T-cell (primary cell): ENCODE data around the gene KIF22. TPM values are rescaled to one million over a fixed set of nuclear protein-coding genes. Genes with fewer than 3 reads are reported as not detected.
A peak's percentile ranks its signal among the peaks of the same experiment; 100 is the strongest.

Experiments used
- ATAC-seq, 4 experiments: fragments of 200-7000 bp in 3 of 4; fragments of 150-1000 bp in 1 of 4; cut with Tn5 transposase; replicated peaks in 1 of 4; 1 replicate in 3 of 4; 2 replicates in 1 of 4; pipeline ENCODE4 v1.10.0; 2021; ENCODE audit warnings: moderate library complexity in 3 of 4, mild to moderate bottlenecking in 2 of 4, moderate number of reproducible peaks in 1 of 4
- CTCF ChIA-PET, 2 donors: fragments of 300-600 bp; sonication (Branson Sonifier 250); formaldehyde crosslinking; loops; one replicate each; lab custom pipeline; 2022; ENCODE audit warnings: antibody characterized with exemption in 2 of 2; lab: Charles Lee
- POLR2A ChIA-PET, 2 donors: fragments of 300-600 bp; sonication (Branson Sonifier 250); formaldehyde crosslinking; loops; one replicate each; lab custom pipeline; 2022; ENCODE audit warnings: antibody characterized with exemption in 2 of 2; lab: Charles Lee
- DNase-seq, 35 experiments: peaks; one replicate each; pipeline versions ENCODE4 v3.0.0 to v3.0.0-alpha.2; 2013 to 2023
- H3K27ac ChIP-seq: one replicate; pipeline ENCODE4 v1.5.1; 2013; ENCODE audit warnings: low read length
- H3K27me3 ChIP-seq, 2 experiments: replicated peaks in 1 of 2; 1 replicate in 1 of 2; 2 replicates in 1 of 2; pipeline versions ENCODE4 v1.6.1 to v1.7.0; 2013; ENCODE audit warnings: low read length in 1 of 2, mixed read lengths in 1 of 2; ENCODE audit not compliant: control insufficient read depth in 2 of 2, insufficient read depth in 2 of 2; ENCODE audit errors: extremely low read depth in 1 of 2
- H3K36me3 ChIP-seq, 2 donors: 1 replicate in 1 of 2; 2 replicates in 1 of 2; pipeline versions ENCODE4 v1.6.1 to v1.7.0; 2013; ENCODE audit warnings: low read length in 1 of 2; ENCODE audit not compliant: control insufficient read depth in 2 of 2, insufficient read depth in 1 of 2; ENCODE audit errors: extremely low read depth in 1 of 2
- H3K4me1 ChIP-seq, 2 experiments: 1 replicate in 1 of 2; 2 replicates in 1 of 2; pipeline versions ENCODE4 v1.6.1 to v1.7.0; 2013; ENCODE audit warnings: low read length in 2 of 2, mixed read lengths in 1 of 2; ENCODE audit not compliant: insufficient read depth in 2 of 2, control insufficient read depth in 1 of 2; ENCODE audit errors: extremely low read depth in 1 of 2
- H3K4me3 ChIP-seq, 2 donors: 1 replicate in 1 of 2; 2 replicates in 1 of 2; pipeline versions ENCODE4 v1.5.1 to v1.7.0; 2013; ENCODE audit warnings: mild to moderate bottlenecking in 2 of 2, low read length in 1 of 2, moderate library complexity in 1 of 2; ENCODE audit not compliant: control insufficient read depth in 1 of 2; ENCODE audit errors: extremely low read depth in 1 of 2
- H3K9me3 ChIP-seq: 2 replicates; pipeline ENCODE4 v1.7.0; 2013
- H3K27ac Mint-ChIP-seq, 2 donors: one replicate each; pipeline ENCODE4 v1.8.0; 2020 to 2021; ENCODE audit warnings: mild to moderate bottlenecking in 2 of 2, mixed read lengths in 2 of 2
- H3K27me3 Mint-ChIP-seq, 2 donors: one replicate each; pipeline ENCODE4 v1.8.0; 2021 to 2022; ENCODE audit warnings: mixed read lengths in 2 of 2
- H3K36me3 Mint-ChIP-seq: one replicate; pipeline ENCODE4 v1.8.0; 2021; ENCODE audit warnings: mixed read lengths
- H3K4me1 Mint-ChIP-seq, 3 donors: one replicate each; pipeline ENCODE4 v1.8.0; 2020 to 2022; ENCODE audit warnings: mixed read lengths in 3 of 3, mild to moderate bottlenecking in 1 of 3
- H3K4me3 Mint-ChIP-seq, 3 donors: one replicate each; pipeline ENCODE4 v1.8.0; 2020 to 2022; ENCODE audit warnings: mild to moderate bottlenecking in 3 of 3, mixed read lengths in 3 of 3, moderate library complexity in 3 of 3
- H3K9me3 Mint-ChIP-seq, 3 donors: one replicate each; pipeline ENCODE4 v1.8.0; 2020 to 2022; ENCODE audit warnings: mixed read lengths in 3 of 3
- WGBS: methylation state at CpG from one replicate; pipeline ENCODE4 v1.1.5; 2013; ENCODE audit warnings: missing lambda C conversion rate; ENCODE audit not compliant: insufficient coverage; 5-methylcytosine and 5-hydroxymethylcytosine counted together
- total RNA-seq, 35 experiments: library from RNA in 6 of 35; stranded (reverse) in 6 of 35; fragments of 120-200 nt in 1 of 35; gene quantifications; one replicate each; pipeline versions ENCODE4 v1.2.1 to v1.2.4 and lab custom pipeline; 2013 to 2026

KIF22 gene
- total RNA-seq = 10 to 100 TPM; 84.1 to 95.2 (median 84.9) TPM
- 56.7 TPM for total RNA-seq (2013)
- 24.3 to 142 (median 110) reads per million in 29 experiments for total RNA-seq (lab: John Stamatoyannopoulos, UW)

- H3K27me3 Mint-ChIP-seq = no peaks in the 10 kb centered on the region
- H3K4me1 Mint-ChIP-seq = peaks cover 46 to 50% (median 48%) of the 10 kb centered on the region in 3 donors
- H3K9me3 Mint-ChIP-seq = no peaks in the 10 kb centered on the region
- Histone ChIP-seq H3K9me3 (no peaks in the 10 kb centered on the region), H3K27ac (peak within 1 kb of the TSS; percentile 69), H3K36me3 (peaks cover 0 to 5% of the 10 kb centered on the region in 2 donors), H3K4me1 (peaks cover 13 to 43% of the 10 kb centered on the region in 2 experiments), H3K27me3 (no peaks in the 10 kb centered on the region), H3K4me3 (peak within 1 kb of the TSS; percentile 84 to 94)
- ChIA-PET CTCF (interaction anchor here (0.6 to 2.6 kb wide), 14 partner anchors 9 to 840 kb away, joined by 3 to 14 read pairs (median 4); partner anchors contain the start of genes C16orf54 (in 1 of the 2), MVP (in 1 of the 2), NFATC2IP (in 1 of the 2) and PAGR1 (in 1 of the 2)), POLR2A (interaction anchor here (0.6 to 1.6 kb wide), 8 partner anchors 14 to 52 kb away, joined by 3 to 10 read pairs (median 4); partner anchors contain the start of gene PAGR1 (in 1 of the 2))
- H3K4me3 Mint-ChIP-seq = peak within 1 kb of the TSS; percentile 93 to 98 (median 98)
- 1% methylated on average over 67 of the region's 67 CpGs for WGBS
- peaks cover 12% of the 10 kb centered on the region for H3K36me3 Mint-ChIP-seq
- DNase-seq (peak; percentile 99 to 100 (median 99)), ATAC-seq (peak; percentile 93 to 97 (median 96))
- H3K27ac Mint-ChIP-seq = peak within 1 kb of the TSS; percentile 98 to 99
Observed at GRCh38 chr16:29790183-29790948, at the start of gene KIF22. KIF22 (plus strand) TSS chr16:29790751; CDS start chr16:29790760, 9 bp downstream.

- ChIA-PET POLR2A (interaction anchor here (0.6 to 0.7 kb wide), 3 partner anchors 62 to 266 kb away, joined by 3 to 6 read pairs (median 3); no protein-coding TSS in a partner anchor), CTCF (interaction anchor here in 1 of 2 donors (0.7 kb wide), 1 partner anchor 18 kb away, joined by 4 read pairs; no protein-coding TSS in a partner anchor)
- Mint-ChIP-seq H3K36me3 (peaks cover 53% of the 10 kb centered on the region), H3K27me3 (peaks cover 0 to 2% of the 10 kb centered on the region in 2 donors), H3K4me1 (peaks cover 80 to 87% (median 86%) of the 10 kb centered on the region in 3 donors), H3K9me3 (no peaks in the 10 kb centered on the region), H3K4me3 (peak overlapping the region; percentile 85 to 98 (median 98)), H3K27ac (peak overlapping the region; percentile 92 to 94)
- peaks cover 63 to 86% of the 10 kb centered on the region in 2 experiments for H3K4me1 ChIP-seq
- ATAC-seq (no peak), DNase-seq (peak in 1 of 35 experiments; percentile 20)
- H3K9me3 ChIP-seq = no peaks in the 10 kb centered on the region
- H3K36me3 ChIP-seq = peaks cover 12 to 41% of the 10 kb centered on the region in 2 donors
- H3K27ac ChIP-seq = peak overlapping the region; percentile 98
- H3K4me3 ChIP-seq = peak overlapping the region; percentile 80 to 94
- 83% methylated on average over 4 of the region's 7 CpGs for WGBS
- no peaks in the 10 kb centered on the region for H3K27me3 ChIP-seq
Observed at GRCh38 chr16:29742683-29743275, 47.8 kb upstream of the KIF22 start.

DNA sequence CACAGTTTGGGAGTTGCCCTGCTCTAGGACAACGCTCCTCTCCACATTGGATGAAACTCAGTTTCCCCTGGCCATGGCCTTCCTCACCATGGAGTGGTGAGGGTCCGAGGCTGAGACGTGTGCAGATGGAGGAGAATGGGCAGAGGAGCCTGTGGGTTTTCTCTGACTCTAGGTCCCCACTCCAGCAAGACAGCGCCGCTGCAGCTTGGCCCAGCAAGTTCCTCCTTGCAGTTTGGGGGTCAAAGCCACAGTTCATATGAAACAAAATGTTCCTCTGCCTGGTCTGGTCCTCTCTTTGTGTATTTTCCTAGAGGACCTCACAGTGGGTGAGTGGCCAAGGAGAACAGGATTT lies 47.1 kb upstream of the KIF22 start:
- Histone ChIP-seq H3K4me1 (peaks cover 61 to 86% of the 10 kb centered on the region in 2 experiments), H3K36me3 (peaks cover 12 to 45% of the 10 kb centered on the region in 2 donors), H3K9me3 (no peaks in the 10 kb centered on the region), H3K27ac (peak overlapping the region; percentile 98), H3K27me3 (no peaks in the 10 kb centered on the region), H3K4me3 (peak overlapping the region; percentile 80 to 94)
- no peak for DNase-seq
- ChIA-PET CTCF (no interaction called here), POLR2A (interaction anchor here in 1 of 2 donors (0.6 kb wide), 1 partner anchor 62 kb away, joined by 3 read pairs; no protein-coding TSS in a partner anchor)
- Mint-ChIP-seq H3K36me3 (peaks cover 55% of the 10 kb centered on the region), H3K4me3 (peak overlapping the region; percentile 85 to 98 (median 98)), H3K9me3 (no peaks in the 10 kb centered on the region), H3K4me1 (peaks cover 77 to 84% (median 80%) of the 10 kb centered on the region in 3 donors), H3K27me3 (peaks cover 0 to 2% of the 10 kb centered on the region in 2 donors), H3K27ac (peak overlapping the region; percentile 92 to 94)
- no peak for ATAC-seq
- no CpG with 5 or more reads among the region's 5 CpGs for WGBS

GRCh38 chr16:29743827-29744531 lies 46.6 kb upstream of the KIF22 start:
- CTCF ChIA-PET = interaction anchor here in 1 of 2 donors (3.3 kb wide), 1 partner anchor 46 kb away, joined by 14 read pairs; the partner anchor contains the start of gene KIF22

GRCh38 chr16:29744541-29745101 lies 45.9 kb upstream of the KIF22 start:
- Mint-ChIP-seq H3K9me3 (no peaks in the 10 kb centered on the region), H3K4me3 (peak overlapping the region; percentile 98 to 99 (median 98)), H3K4me1 (peaks cover 75 to 80% (median 77%) of the 10 kb centered on the region in 3 donors), H3K36me3 (peaks cover 62% of the 10 kb centered on the region), H3K27ac (peak overlapping the region; percentile 98 to 99), H3K27me3 (peaks cover 0 to 2% of the 10 kb centered on the region in 2 donors)
- H3K4me1 ChIP-seq = peaks cover 54 to 86% of the 10 kb centered on the region in 2 experiments
- peak overlapping the region; percentile 80 to 94 for H3K4me3 ChIP-seq
- ATAC-seq (no peak), DNase-seq (peak in 4 of 35 experiments; percentile 11 to 40 (median 14))
- CTCF ChIA-PET = interaction anchor here in 1 of 2 donors (2.2 to 3.3 kb wide), 2 partner anchors 43 to 46 kb away, joined by 14 to 15 read pairs; partner anchors contain the start of gene KIF22
- no peaks in the 10 kb centered on the region for H3K27me3 ChIP-seq
- H3K9me3 ChIP-seq = no peaks in the 10 kb centered on the region
- H3K36me3 ChIP-seq = peaks cover 12 to 47% of the 10 kb centered on the region in 2 donors
- 26% methylated on average over 19 of the region's 20 CpGs for WGBS
- peak overlapping the region; percentile 98 for H3K27ac ChIP-seq
- POLR2A ChIA-PET = interaction anchor here in 1 of 2 donors (0.6 to 0.7 kb wide), 2 partner anchors 63 to 67 kb away, joined by 3 read pairs; no protein-coding TSS in a partner anchor

More at GRCh38 chr16:29743827-29744531, 46.6 kb upstream of the KIF22 start:
- H3K36me3 Mint-ChIP-seq = peaks cover 60% of the 10 kb centered on the region
- H3K9me3 Mint-ChIP-seq = no peaks in the 10 kb centered on the region
- H3K9me3 ChIP-seq = no peaks in the 10 kb centered on the region
- peak overlapping the region; percentile 98 for H3K27ac ChIP-seq
- H3K27ac Mint-ChIP-seq = peak overlapping the region; percentile 92 to 99
- peak overlapping the region; percentile 98 to 99 (median 98) for H3K4me3 Mint-ChIP-seq
- peaks cover 59 to 86% of the 10 kb centered on the region in 2 experiments for H3K4me1 ChIP-seq
- POLR2A ChIA-PET = interaction anchor here in 1 of 2 donors (0.6 to 0.7 kb wide), 2 partner anchors 64 to 67 kb away, joined by 3 read pairs; no protein-coding TSS in a partner anchor
- H3K27me3 Mint-ChIP-seq = peaks cover 0 to 2% of the 10 kb centered on the region in 2 donors
- ATAC-seq (peak in 3 of 4 experiments; percentile 6 to 13 (median 6)), DNase-seq (peak in 31 of 35 experiments; percentile 17 to 68 (median 42))
- H3K27me3 ChIP-seq = no peaks in the 10 kb centered on the region
- peaks cover 12 to 49% of the 10 kb centered on the region in 2 donors for H3K36me3 ChIP-seq
- H3K4me1 Mint-ChIP-seq = peaks cover 77 to 84% (median 78%) of the 10 kb centered on the region in 3 donors
- WGBS = 32% methylated on average over 17 of the region's 21 CpGs
- H3K4me3 ChIP-seq = peak overlapping the region; percentile 80 to 94
